HCT116 (cell line): ENCODE measurements around the gene GPR4. TPM values are rescaled to one million over a fixed set of nuclear protein-coding genes. Genes with fewer than 3 reads are reported as not detected.

Experiments
- ATAC-seq: fragments of 200-7000 bp; cut with Tn5 transposase; 2 replicates; pipeline ENCODE4 v1.9.1; 2020; ENCODE audit warnings: mild to moderate bottlenecking, moderate library complexity
- BruUV-seq: library from RNA; stranded (reverse); fragments of 400-500 nt; replicated peaks from 2 replicates; lab custom pipeline; 2021; lab: Mats Ljungman, UMichigan
- CTCF ChIA-PET: fragments of 300-600 bp; sonication (Branson Sonifier 250); formaldehyde crosslinking; loops from one replicate; lab custom pipeline; 2021; ENCODE audit warnings: antibody characterized with exemption; lab: Charles Lee
- POLR2A ChIA-PET: fragments of 300-600, 350-600 bp; sonication (Branson Sonifier 250); formaldehyde crosslinking; loops from one replicate; lab custom pipeline; 2021; ENCODE audit warnings: antibody characterized with exemption; lab: Charles Lee
- RAD21 ChIA-PET, 2 experiments: fragments of 300-600 bp; sonication (Branson Sonifier 250); formaldehyde crosslinking; loops; one replicate each; lab custom pipeline; 2023; ENCODE audit warnings: low total read pairs in 2 of 2; ENCODE audit not compliant: uncharacterized antibody in 2 of 2, unreplicated experiment in 2 of 2, low non-redundant PET in 1 of 2; lab: Charles Lee
- DNase-seq: peaks from one replicate; pipeline ENCODE4 v3.0.0-alpha.2; 2010; ENCODE audit warnings: low read depth, low spot score
- H2AFZ ChIP-seq: fragments of 200-600 bp; shearing (Covaris generic), sonication (generic); 2 replicates; pipeline ENCODE4 v1.6.1; 2017; ENCODE audit warnings: low read depth, mixed run types, mixed read lengths, antibody characterized with exemption, low read length; ENCODE audit not compliant: poor library complexity, severe bottlenecking
- H3K27ac ChIP-seq: 2 replicates; pipeline ENCODE4 v1.5.1; 2012; ENCODE audit warnings: low read depth, low read length
- H3K27me3 ChIP-seq: fragments of 200-600 bp; sonication (generic); 2 replicates; pipeline ENCODE4 v1.6.1; 2016; ENCODE audit warnings: mixed run types, low read length, mixed read lengths; ENCODE audit not compliant: insufficient read depth
- H3K36me3 ChIP-seq, 2 experiments: fragments of 200-500 bp in 1 of 2; fragments of 200-600 bp in 1 of 2; sonication (Bioruptor generic) in 1 of 2; sonication (generic) in 1 of 2; 2 replicates each; pipeline versions ENCODE4 v1.5.1 to v1.6.1; 2014 to 2016; ENCODE audit warnings: low read length in 2 of 2, inconsistent platforms in 1 of 2, mixed read lengths in 1 of 2, mixed run types in 1 of 2; ENCODE audit not compliant: insufficient read depth in 2 of 2, control insufficient read depth in 1 of 2
- H3K4me1 ChIP-seq, 2 experiments: fragments of 200-600 bp in 1 of 2; sonication (generic) in 1 of 2; 2 replicates each; pipeline versions ENCODE4 v1.5.1 to v1.6.1; 2012 to 2017; ENCODE audit warnings: low read length in 2 of 2, inconsistent platforms in 1 of 2, mild to moderate bottlenecking in 1 of 2, mixed read lengths in 1 of 2, mixed run types in 1 of 2, moderate library complexity in 1 of 2; ENCODE audit not compliant: insufficient read depth in 2 of 2, control insufficient read depth in 1 of 2
- H3K4me2 ChIP-seq: fragments of 200-600 bp; sonication (generic); 2 replicates; pipeline ENCODE4 v1.6.1; 2017; ENCODE audit warnings: mixed run types, low read length, mixed read lengths
- H3K4me3 ChIP-seq, 2 experiments: fragments of 200-600 bp in 1 of 2; sonication (generic) in 1 of 2; replicated peaks in 1 of 2; 2 replicates each; pipeline ENCODE4 v1.5.1; 2011 to 2016; ENCODE audit warnings: low read length in 2 of 2, control low read depth in 1 of 2, low read depth in 1 of 2, mild to moderate bottlenecking in 1 of 2, mixed read lengths in 1 of 2, mixed run types in 1 of 2
- H3K79me2 ChIP-seq: fragments of 200-600 bp; sonication (generic); 2 replicates; pipeline ENCODE4 v1.6.1; 2017; ENCODE audit warnings: mild to moderate bottlenecking, mixed run types, low read length, moderate library complexity, mixed read lengths; ENCODE audit not compliant: insufficient read depth
- H3K9ac ChIP-seq: fragments of 200-600 bp; sonication (generic); 2 replicates; pipeline ENCODE4 v1.6.1; 2016; ENCODE audit warnings: low read length, mixed read lengths
- H3K9me2 ChIP-seq: fragments of 200-600 bp; sonication (generic), shearing (Covaris generic); 2 replicates; pipeline ENCODE4 v1.6.1; 2017; ENCODE audit warnings: mixed run types, mild to moderate bottlenecking, moderate library complexity; ENCODE audit not compliant: insufficient read depth
- H3K9me3 ChIP-seq, 2 experiments: fragments of 200-500 bp in 1 of 2; fragments of 200-600 bp in 1 of 2; sonication (Bioruptor generic) in 1 of 2; sonication (generic) in 1 of 2; 2 replicates each; pipeline ENCODE4 v1.6.1; 2014 to 2017; ENCODE audit warnings: low read length in 2 of 2, mixed read lengths in 2 of 2, inconsistent platforms in 1 of 2, low read depth in 1 of 2, mild to moderate bottlenecking in 1 of 2, mixed run types in 1 of 2, moderate library complexity in 1 of 2; ENCODE audit not compliant: control insufficient read depth in 1 of 2, insufficient read depth in 1 of 2
- H4K20me1 ChIP-seq: fragments of 200-600 bp; sonication (generic), shearing (Covaris generic); 2 replicates; pipeline ENCODE4 v1.6.1; 2017; ENCODE audit warnings: mixed run types, mild to moderate bottlenecking, moderate library complexity; ENCODE audit not compliant: insufficient read depth
- CBX3 ChIP-seq: IDR thresholded peaks from 2 replicates; pipeline ENCODE4 v1.6.1; 2012; ENCODE audit warnings: low read depth
- CEBPB ChIP-seq: IDR thresholded peaks from 2 replicates; pipeline ENCODE4 v1.6.1; 2012; ENCODE audit warnings: low read depth
- CTCF ChIP-seq, 3 experiments: fragments of 200-600 bp in 1 of 3; sonication (generic) in 1 of 3; IDR thresholded peaks in 2 of 3; conservative IDR thresholded peaks in 1 of 3; 2 replicates each; pipeline ENCODE4 v1.5.1; 2012 to 2017; ENCODE audit warnings: low read depth in 2 of 3, low read length in 2 of 3, antibody characterized with exemption in 1 of 3, borderline replicate concordance in 1 of 3, control low read depth in 1 of 3, mild to moderate bottlenecking in 1 of 3, mixed read lengths in 1 of 3, mixed run types in 1 of 3, moderate library complexity in 1 of 3; ENCODE audit not compliant: insufficient read depth in 1 of 3
- EGR1 ChIP-seq: IDR thresholded peaks from 2 replicates; pipeline ENCODE4 v1.6.1; 2012; ENCODE audit warnings: low read depth
- EZH2phosphoT487 ChIP-seq: fragments of 200-600 bp; IDR thresholded peaks from 2 replicates; pipeline ENCODE4 v1.6.1; 2018; ENCODE audit warnings: antibody characterized with exemption, borderline replicate concordance
- JUND ChIP-seq: IDR thresholded peaks from 2 replicates; pipeline ENCODE4 v1.6.1; 2012
- RAD21 ChIP-seq: IDR thresholded peaks from 2 replicates; pipeline ENCODE4 v1.6.1; 2012; ENCODE audit warnings: low read depth, mild to moderate bottlenecking
- SIN3A ChIP-seq: IDR thresholded peaks from 2 replicates; pipeline ENCODE4 v1.6.1; 2012; ENCODE audit warnings: low read depth
- SP1 ChIP-seq: IDR thresholded peaks from 2 replicates; pipeline ENCODE4 v1.6.1; 2012; ENCODE audit warnings: low read depth
- SRF ChIP-seq: IDR thresholded peaks from 2 replicates; pipeline ENCODE4 v1.6.1; 2012; ENCODE audit warnings: low read depth
- TCF7L2 ChIP-seq: IDR thresholded peaks from 2 replicates; pipeline ENCODE4 v1.7.0; 2011; ENCODE audit warnings: borderline replicate concordance, inconsistent platforms; ENCODE audit not compliant: insufficient read depth, insufficient read length; ENCODE audit errors: extremely low read depth
- YY1 ChIP-seq: IDR thresholded peaks from 2 replicates; pipeline ENCODE4 v1.6.1; 2011; ENCODE audit warnings: low read length, low read depth, moderate library complexity, mild to moderate bottlenecking; ENCODE audit not compliant: insufficient replicate concordance; ENCODE audit errors: extremely low read depth
- ZFX ChIP-seq: fragments of 450-650 bp; IDR thresholded peaks from 2 replicates; pipeline ENCODE4 v1.6.1; 2017
- ZNF274 ChIP-seq: fragments of 200-500 bp; sonication (Bioruptor generic); IDR thresholded peaks from 2 replicates; pipeline ENCODE4 v1.6.1; 2014; ENCODE audit warnings: mild to moderate bottlenecking, low read depth, low read length, inconsistent platforms
- intact Hi-C: fragments of 100-400 bp; cut with micrococcal nuclease; formaldehyde crosslinking; loops from 2 replicates; pipeline ENCODE4 v1.10.0; 2022
- total RNA-seq: library from RNA; stranded (reverse); gene quantifications from one replicate; pipeline ENCODE4 v1.2.1, GENCODE V29; 2021; ENCODE audit not compliant: unreplicated experiment
- TF ChIP-seq, protein P1 (sequence below): IDR thresholded peaks from 2 replicates; pipeline ENCODE4 v1.6.1; 2012
- TF ChIP-seq, protein P2 (sequence below): IDR thresholded peaks from 2 replicates; pipeline ENCODE4 v1.6.1; 2012; ENCODE audit warnings: low read depth
- TF ChIP-seq, protein P3 (sequence below): IDR thresholded peaks from 2 replicates; pipeline ENCODE4 v1.6.1; 2012
- TF ChIP-seq, protein P4 (sequence below): IDR thresholded peaks from 2 replicates; pipeline ENCODE4 v1.6.1; 2011; ENCODE audit warnings: mild to moderate bottlenecking, low read length, moderate library complexity; ENCODE audit not compliant: insufficient replicate concordance; ENCODE audit errors: extremely low read depth

GPR4 gene
- total RNA-seq, 1 experiment from 2014 or later = 0.10 TPM

DNA sequence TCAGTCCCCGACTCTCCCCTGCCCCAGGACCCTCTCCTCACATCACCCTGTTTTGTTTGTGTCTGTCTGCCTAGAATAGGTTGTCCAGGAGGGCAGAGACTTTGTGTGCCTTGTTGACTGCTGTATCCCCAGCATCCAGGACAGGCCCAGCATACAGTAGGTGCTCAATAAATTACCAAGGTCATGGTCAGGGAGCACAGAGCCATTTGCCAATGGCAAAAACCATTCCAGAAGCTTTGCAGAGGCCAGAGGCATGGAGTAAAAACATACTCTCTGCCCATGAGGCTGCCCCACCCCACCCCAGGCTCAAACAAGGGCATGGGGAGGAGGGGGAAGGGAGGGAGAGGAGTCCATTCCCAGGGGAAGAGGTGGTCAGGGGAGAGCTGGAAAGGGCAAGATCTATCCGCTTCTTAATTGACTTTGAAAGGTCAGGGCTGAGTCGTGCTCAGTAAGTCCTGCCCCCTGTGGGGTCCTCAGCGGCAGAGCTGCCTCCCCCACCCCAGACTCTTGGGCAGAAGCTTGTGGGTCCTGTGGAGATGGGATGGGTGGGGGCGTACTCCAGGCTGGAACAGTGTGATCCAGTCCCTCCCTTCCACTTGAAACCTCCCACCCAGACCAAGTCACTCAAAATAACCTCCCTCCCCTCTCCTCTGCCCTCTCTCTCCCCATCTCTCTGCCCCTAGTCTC lies 4.4 kb downstream of the GPR4 start:
- RAD21 ChIA-PET = no interaction called here
- DNase-seq (no peak), ATAC-seq (no peak)
- no TSS peak for BruUV-seq
- POLR2A ChIA-PET = no interaction called here
- CTCF ChIA-PET = no interaction called here
- Histone ChIP-seq H3K4me2 (no peak overlapping the region), H3K4me3 (no peak overlapping the region), H3K27ac (no peak overlapping the region), H2AFZ (no peak overlapping the region), H3K79me2 (no peaks in the 10 kb centered on the region), H3K9me3 (no peaks in the 10 kb centered on the region), H3K9me2 (no peaks in the 10 kb centered on the region), H3K9ac (no peak overlapping the region), H4K20me1 (no peaks in the 10 kb centered on the region), H3K4me1 (peaks cover 0 to 3% of the 10 kb centered on the region in 2 experiments; a peak in 1 of 4 replicates), H3K27me3 (peaks cover 18% of the 10 kb centered on the region; the same call in 1 of the 2 replicates), H3K36me3 (no peaks in the 10 kb centered on the region)
- TF ChIP-seq ZNF274 = no peak
- TF ChIP-seq JUND = no peak
- TF ChIP-seq EGR1 = no peak
- TF ChIP-seq, protein P1, sequence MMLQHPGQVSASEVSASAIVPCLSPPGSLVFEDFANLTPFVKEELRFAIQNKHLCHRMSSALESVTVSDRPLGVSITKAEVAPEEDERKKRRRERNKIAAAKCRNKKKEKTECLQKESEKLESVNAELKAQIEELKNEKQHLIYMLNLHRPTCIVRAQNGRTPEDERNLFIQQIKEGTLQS = no peak
- TF ChIP-seq, protein P2, sequence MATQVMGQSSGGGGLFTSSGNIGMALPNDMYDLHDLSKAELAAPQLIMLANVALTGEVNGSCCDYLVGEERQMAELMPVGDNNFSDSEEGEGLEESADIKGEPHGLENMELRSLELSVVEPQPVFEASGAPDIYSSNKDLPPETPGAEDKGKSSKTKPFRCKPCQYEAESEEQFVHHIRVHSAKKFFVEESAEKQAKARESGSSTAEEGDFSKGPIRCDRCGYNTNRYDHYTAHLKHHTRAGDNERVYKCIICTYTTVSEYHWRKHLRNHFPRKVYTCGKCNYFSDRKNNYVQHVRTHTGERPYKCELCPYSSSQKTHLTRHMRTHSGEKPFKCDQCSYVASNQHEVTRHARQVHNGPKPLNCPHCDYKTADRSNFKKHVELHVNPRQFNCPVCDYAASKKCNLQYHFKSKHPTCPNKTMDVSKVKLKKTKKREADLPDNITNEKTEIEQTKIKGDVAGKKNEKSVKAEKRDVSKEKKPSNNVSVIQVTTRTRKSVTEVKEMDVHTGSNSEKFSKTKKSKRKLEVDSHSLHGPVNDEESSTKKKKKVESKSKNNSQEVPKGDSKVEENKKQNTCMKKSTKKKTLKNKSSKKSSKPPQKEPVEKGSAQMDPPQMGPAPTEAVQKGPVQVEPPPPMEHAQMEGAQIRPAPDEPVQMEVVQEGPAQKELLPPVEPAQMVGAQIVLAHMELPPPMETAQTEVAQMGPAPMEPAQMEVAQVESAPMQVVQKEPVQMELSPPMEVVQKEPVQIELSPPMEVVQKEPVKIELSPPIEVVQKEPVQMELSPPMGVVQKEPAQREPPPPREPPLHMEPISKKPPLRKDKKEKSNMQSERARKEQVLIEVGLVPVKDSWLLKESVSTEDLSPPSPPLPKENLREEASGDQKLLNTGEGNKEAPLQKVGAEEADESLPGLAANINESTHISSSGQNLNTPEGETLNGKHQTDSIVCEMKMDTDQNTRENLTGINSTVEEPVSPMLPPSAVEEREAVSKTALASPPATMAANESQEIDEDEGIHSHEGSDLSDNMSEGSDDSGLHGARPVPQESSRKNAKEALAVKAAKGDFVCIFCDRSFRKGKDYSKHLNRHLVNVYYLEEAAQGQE = no peak
- TF ChIP-seq TCF7L2 = no peak
- TF ChIP-seq CEBPB = no peak
- TF ChIP-seq, protein P3, sequence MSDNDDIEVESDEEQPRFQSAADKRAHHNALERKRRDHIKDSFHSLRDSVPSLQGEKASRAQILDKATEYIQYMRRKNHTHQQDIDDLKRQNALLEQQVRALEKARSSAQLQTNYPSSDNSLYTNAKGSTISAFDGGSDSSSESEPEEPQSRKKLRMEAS = no peak
- TF ChIP-seq RAD21 = no peak
- no peak for TF ChIP-seq YY1
- TF ChIP-seq SIN3A = no peak
- TF ChIP-seq, protein P4, sequence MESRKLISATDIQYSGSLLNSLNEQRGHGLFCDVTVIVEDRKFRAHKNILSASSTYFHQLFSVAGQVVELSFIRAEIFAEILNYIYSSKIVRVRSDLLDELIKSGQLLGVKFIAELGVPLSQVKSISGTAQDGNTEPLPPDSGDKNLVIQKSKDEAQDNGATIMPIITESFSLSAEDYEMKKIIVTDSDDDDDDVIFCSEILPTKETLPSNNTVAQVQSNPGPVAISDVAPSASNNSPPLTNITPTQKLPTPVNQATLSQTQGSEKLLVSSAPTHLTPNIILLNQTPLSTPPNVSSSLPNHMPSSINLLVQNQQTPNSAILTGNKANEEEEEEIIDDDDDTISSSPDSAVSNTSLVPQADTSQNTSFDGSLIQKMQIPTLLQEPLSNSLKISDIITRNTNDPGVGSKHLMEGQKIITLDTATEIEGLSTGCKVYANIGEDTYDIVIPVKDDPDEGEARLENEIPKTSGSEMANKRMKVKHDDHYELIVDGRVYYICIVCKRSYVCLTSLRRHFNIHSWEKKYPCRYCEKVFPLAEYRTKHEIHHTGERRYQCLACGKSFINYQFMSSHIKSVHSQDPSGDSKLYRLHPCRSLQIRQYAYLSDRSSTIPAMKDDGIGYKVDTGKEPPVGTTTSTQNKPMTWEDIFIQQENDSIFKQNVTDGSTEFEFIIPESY = no peak
- no peak for TF ChIP-seq ZFX
- TF ChIP-seq EZH2phosphoT487 = no peak
- TF ChIP-seq CTCF (IDR thresholded peaks at IDR 0.05 in 2 of 3, conservative IDR thresholded peaks at IDR 0.05 in 1 of 3; ENCODE audit: borderline replicate concordance in 1 of 3, insufficient read depth in 1 of 3, low read depth in 2 of 3, low read length in 2 of 3) = no peak
- no peak for TF ChIP-seq SRF
- TF ChIP-seq SP1 = no peak
- TF ChIP-seq CBX3 = no peak
- intact Hi-C loops = no loop called here
